Measurements from ENCODE around the gene SNX7. TPM values are rescaled to one million over a fixed set of nuclear protein-coding genes. Genes with fewer than 3 reads are reported as not detected.

SNX7 gene
- total RNA-seq, 1 experiment from 2014 or later: 25.3 TPM

DNA sequence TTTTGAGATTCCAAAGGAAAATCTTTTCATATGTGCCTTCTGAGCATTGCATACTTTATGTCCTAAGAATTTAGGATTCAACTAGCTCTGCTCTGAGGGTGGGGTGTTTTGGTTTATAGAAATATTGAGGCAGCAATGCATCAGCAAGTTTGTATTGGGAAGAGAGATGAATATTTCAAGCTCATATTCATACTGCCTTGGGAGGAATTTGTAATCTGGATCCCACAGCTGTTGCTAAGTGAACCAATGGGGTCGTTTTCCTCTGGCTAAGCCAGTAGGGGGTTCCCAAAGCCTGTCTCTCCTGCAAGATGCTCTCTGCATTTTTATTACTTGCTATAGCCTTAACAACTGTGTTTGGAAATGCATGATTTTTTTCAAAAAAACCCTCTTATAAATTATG, 130.6 kb downstream of the SNX7 start:
- Histone ChIP-seq H3K4me2 (no peak overlapping the region), H3K27ac (no peak overlapping the region), H4K20me1 (ENCODE audit: insufficient read depth) (no peaks in the 10 kb centered on the region), H3K27me3 (ENCODE audit: insufficient read depth, low read depth) (no peaks in the 10 kb centered on the region), H3K9me2 (ENCODE audit: insufficient read depth) (0 out of 2 replicates have a peak, but pooled peaks cover 3% of the 10 kb centered on the region), H3K36me3 (ENCODE audit: low read depth) (no peaks in the 10 kb centered on the region), H3F3A (ENCODE audit: insufficient read depth, low read depth) (no peaks in the 10 kb centered on the region), H3K9me3 (ENCODE audit: insufficient read depth, low read depth) (no peaks in the 10 kb centered on the region), H2AFZ (no peak overlapping the region), H3K79me2 (ENCODE audit: low read depth) (no peaks in the 10 kb centered on the region), H3K4me1 (replicated peaks; ENCODE audit: insufficient read depth) (no peaks in the 10 kb centered on the region), H3K4me3 (no peak overlapping the region)
- no TSS peak for BruUV-seq (replicated peaks)
- POLR2A ChIA-PET (ENCODE audit: unreplicated experiment): no interaction called here
- DNase-seq: no peak
- intact Hi-C loops (cut with micrococcal nuclease; ENCODE audit: unreplicated experiment): no loop called here
- TF ChIP-seq CTCF (conservative IDR thresholded peaks at IDR 0.05) (no peak), EZH2 (IDR thresholded peaks at IDR 0.05; ENCODE audit: low read depth) (no peak)
- CTCF ChIA-PET: no interaction called here

GRCh38 chr1:98793136-98793535, 131.6 kb downstream of the SNX7 start:
- Histone ChIP-seq H3K36me3 (ENCODE audit: low read depth) (no peaks in the 10 kb centered on the region), H3K9me2 (ENCODE audit: insufficient read depth) (0 out of 2 replicates have a peak, but pooled peaks cover 3% of the 10 kb centered on the region), H3K4me2 (no peak overlapping the region), H3K79me2 (ENCODE audit: low read depth) (no peaks in the 10 kb centered on the region), H3K9me3 (ENCODE audit: insufficient read depth, low read depth) (no peaks in the 10 kb centered on the region), H3K27me3 (ENCODE audit: insufficient read depth, low read depth) (no peaks in the 10 kb centered on the region), H3F3A (ENCODE audit: insufficient read depth, low read depth) (no peaks in the 10 kb centered on the region), H4K20me1 (ENCODE audit: insufficient read depth) (no peaks in the 10 kb centered on the region), H3K4me3 (no peak overlapping the region), H3K4me1 (replicated peaks; ENCODE audit: insufficient read depth) (no peaks in the 10 kb centered on the region), H3K27ac (no peak overlapping the region), H2AFZ (no peak overlapping the region)
- no TSS peak for BruUV-seq (replicated peaks)
- ChIA-PET POLR2A (ENCODE audit: unreplicated experiment) (interaction anchor here (0.6 kb wide), 1 partner anchor 131 kb away, joined by 4 read pairs; no protein-coding TSS in a partner anchor), CTCF (no interaction called here)
- TF ChIP-seq EZH2 (IDR thresholded peaks at IDR 0.05; ENCODE audit: low read depth) (no peak), CTCF (conservative IDR thresholded peaks at IDR 0.05) (no peak)
- intact Hi-C loops (cut with micrococcal nuclease; ENCODE audit: unreplicated experiment): no loop called here
- no peak for DNase-seq

DNA sequence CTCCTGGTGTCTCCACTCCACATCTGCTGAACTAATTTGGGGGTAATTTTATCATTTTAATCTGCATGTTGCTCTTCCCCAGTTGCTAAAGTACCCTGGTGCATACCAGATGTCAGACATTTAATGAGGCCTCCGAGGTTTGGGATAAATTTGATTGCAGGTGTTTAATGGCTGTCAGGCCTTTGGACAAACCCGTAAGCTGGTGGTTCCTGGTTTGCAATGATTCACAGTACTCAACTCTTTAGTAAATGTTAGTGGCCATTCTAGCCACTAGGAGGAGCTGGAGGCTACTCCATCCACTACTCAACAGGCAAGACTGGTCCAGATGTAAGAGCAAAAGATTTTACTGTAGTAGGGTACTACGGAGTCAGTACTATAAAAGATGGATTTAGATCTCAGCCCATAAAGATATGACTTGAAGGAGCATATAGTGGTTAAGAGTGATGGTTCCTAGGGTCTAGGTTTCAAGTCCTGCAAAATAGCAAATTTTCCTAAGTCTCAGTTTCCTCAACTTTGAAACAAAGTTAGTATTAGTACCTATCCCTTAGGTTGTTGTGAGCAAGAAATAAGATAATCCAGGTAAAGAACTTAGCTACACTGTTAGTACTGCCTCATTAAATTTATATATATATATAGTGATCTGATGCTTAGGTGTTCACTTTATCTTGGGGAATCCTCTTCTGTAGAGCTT, 132.8 kb downstream of the SNX7 start:
- no peaks in the 10 kb centered on the region for H3K79me2 ChIP-seq (ENCODE audit: low read depth)
- H3K4me2 ChIP-seq: no peak overlapping the region
- H3K27me3 ChIP-seq (ENCODE audit: insufficient read depth, low read depth): no peaks in the 10 kb centered on the region
- no peaks in the 10 kb centered on the region for H3K9me3 ChIP-seq (ENCODE audit: insufficient read depth, low read depth)
- H3K36me3 ChIP-seq (ENCODE audit: low read depth): no peaks in the 10 kb centered on the region
- no TSS peak for BruUV-seq (replicated peaks)
- H4K20me1 ChIP-seq (ENCODE audit: insufficient read depth): no peaks in the 10 kb centered on the region
- peak; percentile 82 for TF ChIP-seq CTCF (conservative IDR thresholded peaks at IDR 0.05)
- no peak for TF ChIP-seq EZH2 (IDR thresholded peaks at IDR 0.05; ENCODE audit: low read depth)
- no peaks in the 10 kb centered on the region for H3F3A ChIP-seq (ENCODE audit: insufficient read depth, low read depth)
- H3K4me3 ChIP-seq: no peak overlapping the region
- peak; percentile 22 to 52 for DNase-seq
- no peak overlapping the region for H3K27ac ChIP-seq
- POLR2A ChIA-PET (ENCODE audit: unreplicated experiment): no interaction called here
- intact Hi-C loops (cut with micrococcal nuclease; ENCODE audit: unreplicated experiment): loop anchor here (1.0 kb wide), 2 partner anchors 687 to 913 kb away; no protein-coding TSS in a partner anchor
- 0 out of 2 replicates have a peak, but pooled peaks cover 1% of the 10 kb centered on the region for H3K9me2 ChIP-seq (ENCODE audit: insufficient read depth)
- H2AFZ ChIP-seq: no peak overlapping the region
- no peaks in the 10 kb centered on the region for H3K4me1 ChIP-seq (replicated peaks; ENCODE audit: insufficient read depth)
- CTCF ChIA-PET: interaction anchor here (1.0 kb wide), 1 partner anchor 688 kb away, joined by 4 read pairs; no protein-coding TSS in a partner anchor
